D721Med (cell line): Measurements from ENCODE around the gene FES.
"Not testable (repeated sequence)": the region's sequence is repeated elsewhere in the genome, so short reads cannot be mapped to it uniquely, and the experiment has no call there.

Experiments
- DNase-seq: peaks from one replicate; pipeline ENCODE4 v3.0.0; 2011; ENCODE audit warnings: low spot score; ENCODE audit not compliant: insufficient read length
- FAIRE-seq: peaks from 2 replicates; lab custom pipeline; 2011; peaks lifted over from hg19 to GRCh38; lab: Jason Lieb, UNC
- CTCF ChIP-seq: IDR thresholded peaks from 2 replicates; pipeline ENCODE4 v1.5.1; 2012; ENCODE audit warnings: mild to moderate bottlenecking, control low read depth; ENCODE audit not compliant: insufficient read depth; ENCODE audit errors: missing control alignments

Gene FES

GRCh38 chr15:90871139-90871715, 13.1 kb upstream of the FES start:
- no peak for DNase-seq
- no peak for TF ChIP-seq CTCF
- no peak for FAIRE-seq

- DNase-seq, result no peak
- no peak for FAIRE-seq
- no peak for TF ChIP-seq CTCF
Observed at GRCh38 chr15:90871716-90872485, 12.4 kb upstream of the FES start.

- no peak for DNase-seq
- no peak for TF ChIP-seq CTCF
- no peak for FAIRE-seq
Observed at GRCh38 chr15:90872486-90873184, 11.7 kb upstream of the FES start.

- DNase-seq, result no peak
- FAIRE-seq, result no peak
- no peak for TF ChIP-seq CTCF
Observed at GRCh38 chr15:90873488-90873997, 10.8 kb upstream of the FES start.

GRCh38 chr15:90873998-90874605, 10.2 kb upstream of the FES start:
- no peak for TF ChIP-seq CTCF
- DNase-seq, result no peak
- no peak for FAIRE-seq

- FAIRE-seq, result not testable (repeated sequence)
Observed at GRCh38 chr15:90874986-90875385, 9.3 kb upstream of the FES start.

GRCh38 chr15:90875549-90875981, 8.7 kb upstream of the FES start:
- no peak for TF ChIP-seq CTCF
- no peak for FAIRE-seq
- DNase-seq, result no peak

More at GRCh38 chr15:90874986-90875385, 9.3 kb upstream of the FES start:
- DNase-seq, result not testable (repeated sequence)
